Vagina (tissue), 2 donors: ENCODE data around the gene ZFHX3.

Experiments used
- POLR2A ChIP-seq, 2 donors: fragments of 450-650 bp; IDR thresholded peaks; one replicate each; pipeline ENCODE4 v1.6.1; 2017; ENCODE audit warnings: antibody characterized with exemption in 2 of 2, mild to moderate bottlenecking in 2 of 2, moderate library complexity in 2 of 2
- TF ChIP-seq, protein P1 (sequence below), 3 experiments: fragments of 450-650 bp in 2 of 3; fragments of 200-600 bp in 1 of 3; sonication (generic) in 1 of 3; IDR thresholded peaks; one replicate each; pipeline ENCODE4 v1.5.1; 2017 to 2019; ENCODE audit warnings: antibody characterized with exemption in 3 of 3, mild to moderate bottlenecking in 2 of 3, moderate library complexity in 2 of 3

DNA sequence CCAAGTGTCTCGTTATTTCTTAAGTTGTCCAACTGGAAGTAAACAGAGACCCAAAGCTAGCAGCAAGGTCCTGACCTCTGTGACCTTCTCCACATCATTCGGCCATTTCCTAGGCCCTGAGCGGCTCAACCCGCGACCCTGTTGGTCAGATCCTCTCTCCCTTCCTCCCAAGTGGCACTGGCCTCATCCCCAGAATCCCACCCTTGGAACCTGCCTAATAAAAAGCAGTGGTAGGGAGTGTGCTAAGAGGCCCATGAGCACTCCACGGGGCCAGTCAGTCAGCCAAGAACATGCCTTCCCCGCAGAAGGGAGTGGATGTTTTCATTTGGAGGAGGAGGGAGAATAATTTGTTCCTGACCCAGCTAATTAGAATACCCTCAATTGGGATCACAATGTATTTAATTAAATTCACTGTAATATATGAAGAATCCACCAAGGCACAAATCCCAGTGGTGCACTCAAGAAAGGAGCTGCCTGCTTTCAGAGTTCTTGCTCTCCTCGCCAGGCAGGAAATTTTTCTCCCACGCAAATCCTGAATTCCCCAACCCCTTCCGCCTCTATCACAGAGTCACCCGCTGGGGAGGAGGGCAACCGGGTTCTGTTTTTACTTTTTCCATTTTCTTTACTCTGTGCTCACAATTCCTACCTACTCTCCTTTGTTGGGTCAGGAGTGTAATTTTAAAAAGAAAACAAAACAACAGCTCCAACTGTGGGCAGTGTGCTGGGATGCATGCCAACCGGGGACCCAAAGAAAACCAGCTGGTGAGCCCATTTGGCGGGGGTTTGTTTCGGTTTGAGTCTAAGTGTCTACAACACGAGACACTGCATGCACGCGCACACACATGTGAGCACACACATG is 153.4 kb downstream of the ZFHX3 start:
- TF ChIP-seq POLR2A (IDR thresholded peaks at IDR 0.05) = no peak
- TF ChIP-seq, protein P1, sequence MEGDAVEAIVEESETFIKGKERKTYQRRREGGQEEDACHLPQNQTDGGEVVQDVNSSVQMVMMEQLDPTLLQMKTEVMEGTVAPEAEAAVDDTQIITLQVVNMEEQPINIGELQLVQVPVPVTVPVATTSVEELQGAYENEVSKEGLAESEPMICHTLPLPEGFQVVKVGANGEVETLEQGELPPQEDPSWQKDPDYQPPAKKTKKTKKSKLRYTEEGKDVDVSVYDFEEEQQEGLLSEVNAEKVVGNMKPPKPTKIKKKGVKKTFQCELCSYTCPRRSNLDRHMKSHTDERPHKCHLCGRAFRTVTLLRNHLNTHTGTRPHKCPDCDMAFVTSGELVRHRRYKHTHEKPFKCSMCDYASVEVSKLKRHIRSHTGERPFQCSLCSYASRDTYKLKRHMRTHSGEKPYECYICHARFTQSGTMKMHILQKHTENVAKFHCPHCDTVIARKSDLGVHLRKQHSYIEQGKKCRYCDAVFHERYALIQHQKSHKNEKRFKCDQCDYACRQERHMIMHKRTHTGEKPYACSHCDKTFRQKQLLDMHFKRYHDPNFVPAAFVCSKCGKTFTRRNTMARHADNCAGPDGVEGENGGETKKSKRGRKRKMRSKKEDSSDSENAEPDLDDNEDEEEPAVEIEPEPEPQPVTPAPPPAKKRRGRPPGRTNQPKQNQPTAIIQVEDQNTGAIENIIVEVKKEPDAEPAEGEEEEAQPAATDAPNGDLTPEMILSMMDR (IDR thresholded peaks at IDR 0.05) = no peak
